Effector memory CD4-positive, alpha-beta T cell (primary cell): Measurements from ENCODE around the gene ARL4C.

ENCODE experiments used
- DNase-seq, 3 donors: peaks; one replicate each; pipeline ENCODE4 v3.0.0-alpha.2; 2020
- H3K27ac ChIP-seq: 2 replicates; pipeline ENCODE4 v1.7.0; 2013; ENCODE audit warnings: mild to moderate bottlenecking, low read length, moderate library complexity; ENCODE audit not compliant: insufficient read depth, poor library complexity, severe bottlenecking
- H3K27me3 ChIP-seq: replicated peaks from 2 replicates; pipeline ENCODE4 v1.7.0; 2013; ENCODE audit warnings: mild to moderate bottlenecking, low read length; ENCODE audit not compliant: insufficient read depth, control insufficient read depth, poor library complexity, severe bottlenecking
- H3K36me3 ChIP-seq: 2 replicates; pipeline ENCODE4 v1.7.0; 2013; ENCODE audit warnings: mild to moderate bottlenecking, low read length, moderate library complexity; ENCODE audit not compliant: control insufficient read depth, insufficient read depth
- H3K4me1 ChIP-seq: 2 replicates; pipeline ENCODE4 v1.7.0; 2013; ENCODE audit warnings: low read length, mild to moderate bottlenecking; ENCODE audit not compliant: control insufficient read depth, insufficient read depth, poor library complexity, severe bottlenecking
- H3K4me3 ChIP-seq: 2 replicates; pipeline ENCODE4 v1.7.0; 2013; ENCODE audit warnings: low read length, low read depth, mild to moderate bottlenecking; ENCODE audit not compliant: insufficient read depth, poor library complexity, severe bottlenecking
- H3K9me3 ChIP-seq: 2 replicates; pipeline ENCODE4 v1.7.0; 2013; ENCODE audit warnings: mild to moderate bottlenecking, low read length, moderate library complexity; ENCODE audit not compliant: control insufficient read depth

Gene ARL4C

GRCh38 chr2:234526711-234527110 lies 29.8 kb upstream of the ARL4C start:
- no peaks in the 10 kb centered on the region for H3K4me1 ChIP-seq
- no peaks in the 10 kb centered on the region for H3K36me3 ChIP-seq
- peaks cover 3% of the 10 kb centered on the region for H3K9me3 ChIP-seq
- H3K27me3 ChIP-seq: no peaks in the 10 kb centered on the region
- H3K4me3 ChIP-seq: no peak overlapping the region
- DNase-seq: no peak
- no peak overlapping the region for H3K27ac ChIP-seq

- Histone ChIP-seq H3K4me3 (no peak overlapping the region), H3K4me1 (no peaks in the 10 kb centered on the region), H3K9me3 (peaks cover 3% of the 10 kb centered on the region), H3K36me3 (no peaks in the 10 kb centered on the region), H3K27ac (no peak overlapping the region), H3K27me3 (no peaks in the 10 kb centered on the region)
- no peak for DNase-seq
These were observed 24.7 kb upstream of the ARL4C start for GRCh38 chr2:234521536-234521935.

GRCh38 chr2:234518986-234519642 lies 22.2 kb upstream of the ARL4C start:
- H3K4me3 ChIP-seq: no peak overlapping the region
- DNase-seq: no peak

GRCh38 chr2:234517971-234518370 lies 21.1 kb upstream of the ARL4C start:
- Histone ChIP-seq H3K27me3 (no peaks in the 10 kb centered on the region), H3K4me3 (no peak overlapping the region), H3K36me3 (no peaks in the 10 kb centered on the region), H3K27ac (no peak overlapping the region), H3K4me1 (no peaks in the 10 kb centered on the region), H3K9me3 (no peaks in the 10 kb centered on the region)
- no peak for DNase-seq

More at GRCh38 chr2:234518986-234519642, 22.2 kb upstream of the ARL4C start:
- H3K4me1 ChIP-seq: no peaks in the 10 kb centered on the region
- H3K36me3 ChIP-seq: no peaks in the 10 kb centered on the region
- no peak overlapping the region for H3K27ac ChIP-seq
- H3K9me3 ChIP-seq: no peaks in the 10 kb centered on the region
- no peaks in the 10 kb centered on the region for H3K27me3 ChIP-seq

GRCh38 chr2:234514873-234515638 lies 18.2 kb upstream of the ARL4C start:
- Histone ChIP-seq H3K27ac (no peak overlapping the region), H3K4me1 (no peaks in the 10 kb centered on the region), H3K4me3 (no peak overlapping the region), H3K36me3 (no peaks in the 10 kb centered on the region), H3K9me3 (no peaks in the 10 kb centered on the region), H3K27me3 (no peaks in the 10 kb centered on the region)
- no peak for DNase-seq

GRCh38 chr2:234514099-234514498 lies 17.2 kb upstream of the ARL4C start:
- H3K27ac ChIP-seq: no peak overlapping the region
- H3K36me3 ChIP-seq: no peaks in the 10 kb centered on the region
- no peaks in the 10 kb centered on the region for H3K27me3 ChIP-seq
- no peak for DNase-seq
- H3K4me3 ChIP-seq: no peak overlapping the region
- no peaks in the 10 kb centered on the region for H3K4me1 ChIP-seq
- no peaks in the 10 kb centered on the region for H3K9me3 ChIP-seq

- no peaks in the 10 kb centered on the region for H3K4me1 ChIP-seq
- H3K27ac ChIP-seq: no peak overlapping the region
- no peak overlapping the region for H3K4me3 ChIP-seq
- no peaks in the 10 kb centered on the region for H3K9me3 ChIP-seq
- no peaks in the 10 kb centered on the region for H3K27me3 ChIP-seq
- no peaks in the 10 kb centered on the region for H3K36me3 ChIP-seq
- DNase-seq: no peak
These were observed 16.2 kb upstream of the ARL4C start for GRCh38 chr2:234512884-234513669.

GRCh38 chr2:234502919-234503285 lies 6.0 kb upstream of the ARL4C start:
- H3K36me3 ChIP-seq: no peaks in the 10 kb centered on the region
- no peak overlapping the region for H3K4me3 ChIP-seq
- peaks cover 22% of the 10 kb centered on the region for H3K4me1 ChIP-seq
- H3K9me3 ChIP-seq: no peaks in the 10 kb centered on the region
- no peak overlapping the region for H3K27ac ChIP-seq
- no peaks in the 10 kb centered on the region for H3K27me3 ChIP-seq
- DNase-seq: no peak

GRCh38 chr2:234502285-234502918 lies 5.5 kb upstream of the ARL4C start:
- Histone ChIP-seq H3K27me3 (no peaks in the 10 kb centered on the region), H3K4me3 (no peak overlapping the region), H3K36me3 (no peaks in the 10 kb centered on the region), H3K9me3 (no peaks in the 10 kb centered on the region), H3K27ac (no peak overlapping the region), H3K4me1 (peaks cover 27% of the 10 kb centered on the region)
- no peak for DNase-seq
